HG03571 (cell line): ENCODE data around the gene DNLZ.
A peak's percentile ranks its signal among the peaks of the same experiment; 100 is the strongest.
"Not testable (repeated sequence)": the region's sequence is repeated elsewhere in the genome, so short reads cannot be mapped to it uniquely, and the experiment has no call there.

Experiments
- ATAC-seq: cut with Tn5 transposase; IDR thresholded peaks from one replicate; pipeline ENCODE4 v1.9.1; 2021; ENCODE audit not compliant: unreplicated experiment

Gene DNLZ

DNA sequence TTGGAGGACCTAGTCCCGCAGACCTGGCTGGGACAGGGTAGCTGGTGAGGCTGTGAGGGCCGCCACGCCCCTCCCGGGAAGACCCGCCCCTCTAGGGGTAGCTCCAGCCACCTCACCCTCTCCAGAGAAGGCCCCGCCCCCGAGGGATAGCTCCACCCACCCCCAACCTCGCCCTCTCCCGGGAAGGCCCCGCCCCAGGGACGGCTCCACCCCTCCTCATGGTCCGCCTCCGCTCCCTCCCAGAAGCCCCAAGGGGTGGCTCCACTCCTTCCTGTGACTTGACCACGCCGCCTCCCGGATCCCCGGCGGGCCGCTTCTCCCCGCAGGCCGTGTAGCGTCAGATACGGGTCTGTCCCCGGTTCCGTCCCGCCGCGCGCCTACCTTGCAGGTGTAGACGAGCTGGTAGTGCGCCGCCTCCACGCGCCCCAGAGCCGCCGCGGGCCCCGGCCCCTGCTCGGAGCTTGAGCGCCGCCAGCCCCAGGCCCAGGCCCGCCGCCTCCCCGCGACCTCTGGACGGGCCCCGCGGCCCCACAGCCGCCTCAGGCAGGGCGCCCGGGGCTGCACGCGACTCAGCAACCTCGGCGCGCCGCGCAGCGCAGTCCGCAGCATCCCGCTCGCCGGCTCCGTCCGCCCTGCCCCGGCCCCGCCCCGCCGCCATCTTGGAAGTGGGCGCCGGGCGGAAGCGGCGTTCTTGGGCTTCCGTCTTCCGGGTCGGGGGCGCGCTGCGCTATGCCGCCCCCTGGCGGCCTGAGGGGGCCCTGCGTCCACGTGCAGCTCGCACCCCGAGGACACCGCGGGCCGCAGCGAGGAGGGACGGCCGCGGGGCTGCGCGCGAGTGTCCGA is at the start of gene DNLZ:
DNLZ (minus strand) TSS at position 639 of the 843 bp plus-strand sequence; CDS start at position 609, 30 bp downstream.
- peak; percentile 58 for ATAC-seq

- no peak for ATAC-seq
These were observed 49.4 kb upstream of the DNLZ start for GRCh38 chr9:136412962-136413361.

- ATAC-seq = no peak
These were observed 47.8 kb upstream of the DNLZ start for GRCh38 chr9:136411378-136411777.

GRCh38 chr9:136410500-136411287 is 47.1 kb upstream of the DNLZ start, which contains the start of the genes ENTR1 and PMPCA:
ENTR1 (minus strand) TSS chr9:136410614; CDS start chr9:136410397, 217 bp downstream.
PMPCA (plus strand) TSS chr9:136410658; CDS start chr9:136410669, 11 bp downstream.
- ATAC-seq = peak; percentile 81

GRCh38 chr9:136409557-136410455 is 46.3 kb upstream of the DNLZ start:
- ATAC-seq = peak; percentile 17

- ATAC-seq = no peak
These were observed 44.4 kb upstream of the DNLZ start for GRCh38 chr9:136407911-136408310.

GRCh38 chr9:136407061-136407460 is 43.5 kb upstream of the DNLZ start:
- not testable (repeated sequence) for ATAC-seq

DNA sequence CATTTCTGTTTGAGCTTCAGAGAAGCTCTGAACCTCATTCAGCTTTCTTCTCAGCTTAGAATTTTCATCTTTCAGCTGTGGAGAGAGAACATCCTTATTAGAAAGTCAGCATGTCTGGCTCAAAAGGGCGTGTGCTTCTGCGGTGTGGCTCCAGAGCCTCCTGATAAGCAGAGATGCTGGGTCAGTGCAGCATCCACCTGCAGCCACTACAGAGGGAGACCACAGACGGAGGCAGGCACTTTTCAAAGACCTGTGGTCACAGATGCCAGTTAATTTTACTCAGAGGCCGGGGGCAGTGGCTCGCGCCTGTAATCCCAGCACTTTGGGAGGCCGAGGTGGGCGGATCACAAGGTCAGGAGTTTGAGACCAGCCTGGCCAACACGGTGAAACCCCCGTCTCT is 42.4 kb upstream of the DNLZ start:
- ATAC-seq = not testable (repeated sequence)

DNA sequence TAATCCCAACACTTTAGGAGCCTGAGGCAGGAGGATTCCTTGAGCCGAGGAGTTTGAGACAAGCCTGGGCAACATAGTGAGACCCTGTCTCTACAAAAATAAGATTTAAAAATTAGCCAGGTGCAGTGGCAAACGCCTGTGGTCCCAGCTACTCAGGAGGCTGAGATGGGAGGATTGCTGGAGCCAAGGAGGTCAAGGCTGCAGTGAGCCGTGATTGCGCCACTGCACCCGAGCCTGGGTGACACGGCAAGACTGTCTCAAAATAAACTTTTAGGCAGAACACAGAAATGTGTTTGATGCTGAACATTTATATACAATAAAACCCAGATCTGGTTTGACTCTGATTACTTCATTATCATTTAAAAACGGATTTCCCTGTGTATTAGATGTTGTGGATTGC is 41.9 kb upstream of the DNLZ start:
- no peak for ATAC-seq

- ATAC-seq = no peak
These were observed 41.2 kb upstream of the DNLZ start for GRCh38 chr9:136404801-136405136.

DNA sequence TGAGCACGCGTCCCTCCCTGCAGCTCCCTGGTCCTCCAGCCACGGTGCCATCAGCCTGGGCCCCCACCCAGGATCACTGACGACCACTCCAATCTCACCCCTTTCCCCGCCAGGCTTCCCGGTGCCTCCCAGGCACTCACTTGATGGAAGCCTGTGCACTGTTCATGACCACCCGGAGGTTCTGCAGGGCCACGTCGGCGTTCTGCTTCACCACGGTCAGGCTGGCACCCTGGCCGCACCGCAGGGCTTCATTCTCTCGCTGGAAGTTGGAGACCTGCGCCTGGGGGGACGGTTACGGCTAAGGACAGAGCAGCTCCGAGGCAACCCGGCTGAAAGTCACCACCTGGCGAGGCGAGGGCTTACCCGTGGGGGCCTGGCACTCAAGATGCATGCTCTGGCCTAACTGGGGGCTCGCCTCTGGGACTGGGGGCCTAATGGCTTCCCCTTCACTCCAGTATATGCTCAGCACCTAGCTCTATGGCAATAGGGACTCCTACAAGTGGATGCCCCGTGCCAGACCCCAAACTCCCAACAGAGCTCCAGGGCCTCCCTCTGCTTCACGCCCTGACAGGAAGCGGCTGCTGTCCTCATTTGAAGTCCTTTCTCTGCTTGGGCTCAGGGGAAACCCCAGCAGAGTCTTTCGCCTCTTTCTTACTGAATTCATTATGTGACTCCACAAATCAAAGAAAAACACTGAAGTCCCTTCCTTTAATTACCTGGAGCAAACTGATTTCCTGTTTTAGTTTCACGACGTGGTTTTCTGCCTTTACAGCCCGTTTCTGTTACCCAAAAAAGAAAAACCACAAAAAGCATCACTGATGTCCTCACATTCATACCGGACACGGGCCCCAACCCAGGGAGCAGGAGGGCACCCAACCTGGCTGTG is 40.6 kb upstream of the DNLZ start:
- no peak for ATAC-seq

DNA sequence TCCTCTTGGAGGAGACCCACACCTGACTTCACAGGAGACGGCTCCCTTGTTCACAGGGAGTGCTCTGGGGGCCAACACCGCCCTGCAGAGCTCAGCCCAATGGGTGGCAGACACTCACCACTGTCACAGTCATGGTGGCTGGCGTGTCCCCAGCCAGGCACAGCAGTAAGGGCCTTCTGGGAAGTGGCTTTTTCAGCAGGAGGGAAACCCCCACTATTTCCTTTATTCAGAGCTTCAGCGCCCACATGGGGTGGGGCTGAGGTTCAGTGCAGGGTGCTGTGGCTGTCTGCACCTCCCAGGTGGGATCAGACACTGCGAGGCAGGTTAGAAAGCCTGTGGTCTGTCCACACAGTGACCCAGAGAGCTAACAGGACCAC is 40.0 kb upstream of the DNLZ start:
- no peak for ATAC-seq

- ATAC-seq = no peak
These were observed 38.5 kb upstream of the DNLZ start for GRCh38 chr9:136402067-136402466.

- ATAC-seq = no peak
These were observed 37.8 kb upstream of the DNLZ start for GRCh38 chr9:136401173-136401922.

- ATAC-seq = peak; percentile 63
These were observed 36.7 kb upstream of the DNLZ start, which contains the start of gene SNAPC4 for GRCh38 chr9:136400038-136400834. SNAPC4 (minus strand) TSS chr9:136400170; CDS start chr9:136398428, 1,742 bp downstream.

- ATAC-seq = peak; percentile 23
These were observed 35.9 kb upstream of the DNLZ start for GRCh38 chr9:136399176-136400037.

- ATAC-seq = no peak
These were observed 34.7 kb upstream of the DNLZ start for GRCh38 chr9:136398286-136398685.
